ENCODE data around the gene AUTS2.

The AUTS2 gene

GRCh38 chr7:70040970-70041766 is 442.9 kb downstream of the AUTS2 start:
- DNase-seq (ENCODE audit: insufficient read length, low spot score) = no peak
- FAIRE-seq = no peak
- no peak for TF ChIP-seq POU2F2 (IDR thresholded peaks at IDR 0.05; ENCODE audit: low read depth, low read length)
- no peak for TF ChIP-seq POLR2A (IDR thresholded peaks at IDR 0.05; ENCODE audit: low read depth, low read length)
- TF ChIP-seq TAF1 (IDR thresholded peaks at IDR 0.05; ENCODE audit: low read depth, low read length) = no peak
- TF ChIP-seq PAX5 (IDR thresholded peaks at IDR 0.05; ENCODE audit: insufficient read depth, low read length, severe bottlenecking) = no peak
- no peak for TF ChIP-seq SPI1 (IDR thresholded peaks at IDR 0.05; ENCODE audit: low read depth, low read length)
- no peak for TF ChIP-seq POLR2AphosphoS5 (IDR thresholded peaks at IDR 0.05; ENCODE audit: low read depth, low read length)

GRCh38 chr7:70042533-70042932 is 444.3 kb downstream of the AUTS2 start:
- FAIRE-seq = no peak
- TF ChIP-seq TAF1 (IDR thresholded peaks at IDR 0.05; ENCODE audit: low read depth, low read length) (no peak), POU2F2 (IDR thresholded peaks at IDR 0.05; ENCODE audit: low read depth, low read length) (no peak), SPI1 (IDR thresholded peaks at IDR 0.05; ENCODE audit: low read depth, low read length) (no peak), POLR2A (IDR thresholded peaks at IDR 0.05; ENCODE audit: low read depth, low read length) (no peak), POLR2AphosphoS5 (IDR thresholded peaks at IDR 0.05; ENCODE audit: low read depth, low read length) (no peak), PAX5 (IDR thresholded peaks at IDR 0.05; ENCODE audit: insufficient read depth, low read length, severe bottlenecking) (no peak)
- no peak for DNase-seq (ENCODE audit: insufficient read length, low spot score)

- no peak for FAIRE-seq
- no peak for DNase-seq (ENCODE audit: insufficient read length, low spot score)
- TF ChIP-seq POLR2A (IDR thresholded peaks at IDR 0.05; ENCODE audit: low read depth, low read length) = no peak
- no peak for TF ChIP-seq SPI1 (IDR thresholded peaks at IDR 0.05; ENCODE audit: low read depth, low read length)
- TF ChIP-seq POU2F2 (IDR thresholded peaks at IDR 0.05; ENCODE audit: low read depth, low read length) = no peak
- TF ChIP-seq PAX5 (IDR thresholded peaks at IDR 0.05; ENCODE audit: insufficient read depth, low read length, severe bottlenecking) = no peak
- TF ChIP-seq POLR2AphosphoS5 (IDR thresholded peaks at IDR 0.05; ENCODE audit: low read depth, low read length) = no peak
- TF ChIP-seq TAF1 (IDR thresholded peaks at IDR 0.05; ENCODE audit: low read depth, low read length) = no peak
Observed at GRCh38 chr7:70043015-70043538, 444.8 kb downstream of the AUTS2 start.

GRCh38 chr7:70044064-70044463 is 445.8 kb downstream of the AUTS2 start:
- DNase-seq (ENCODE audit: insufficient read length, low spot score) = no peak
- TF ChIP-seq POLR2AphosphoS5 (IDR thresholded peaks at IDR 0.05; ENCODE audit: low read depth, low read length) (no peak), SPI1 (IDR thresholded peaks at IDR 0.05; ENCODE audit: low read depth, low read length) (no peak), TAF1 (IDR thresholded peaks at IDR 0.05; ENCODE audit: low read depth, low read length) (no peak), POU2F2 (IDR thresholded peaks at IDR 0.05; ENCODE audit: low read depth, low read length) (no peak), PAX5 (IDR thresholded peaks at IDR 0.05; ENCODE audit: insufficient read depth, low read length, severe bottlenecking) (no peak), POLR2A (IDR thresholded peaks at IDR 0.05; ENCODE audit: low read depth, low read length) (no peak)

GRCh38 chr7:70044525-70044924 is 446.2 kb downstream of the AUTS2 start:
- DNase-seq (ENCODE audit: insufficient read length, low spot score) (no peak), FAIRE-seq (no peak)
- no peak for TF ChIP-seq POLR2A (IDR thresholded peaks at IDR 0.05; ENCODE audit: low read depth, low read length)
- TF ChIP-seq PAX5 (IDR thresholded peaks at IDR 0.05; ENCODE audit: insufficient read depth, low read length, severe bottlenecking) = no peak
- no peak for TF ChIP-seq POLR2AphosphoS5 (IDR thresholded peaks at IDR 0.05; ENCODE audit: low read depth, low read length)
- TF ChIP-seq SPI1 (IDR thresholded peaks at IDR 0.05; ENCODE audit: low read depth, low read length) = no peak
- no peak for TF ChIP-seq POU2F2 (IDR thresholded peaks at IDR 0.05; ENCODE audit: low read depth, low read length)
- TF ChIP-seq TAF1 (IDR thresholded peaks at IDR 0.05; ENCODE audit: low read depth, low read length) = no peak

More at GRCh38 chr7:70044064-70044463, 445.8 kb downstream of the AUTS2 start:
- no peak for FAIRE-seq

GRCh38 chr7:70044981-70045380 is 446.7 kb downstream of the AUTS2 start:
- no peak for DNase-seq (ENCODE audit: insufficient read length, low spot score)
- TF ChIP-seq PAX5 (IDR thresholded peaks at IDR 0.05; ENCODE audit: insufficient read depth, low read length, severe bottlenecking) = no peak
- no peak for TF ChIP-seq SPI1 (IDR thresholded peaks at IDR 0.05; ENCODE audit: low read depth, low read length)
- no peak for TF ChIP-seq POLR2AphosphoS5 (IDR thresholded peaks at IDR 0.05; ENCODE audit: low read depth, low read length)
- TF ChIP-seq POLR2A (IDR thresholded peaks at IDR 0.05; ENCODE audit: low read depth, low read length) = no peak
- no peak for TF ChIP-seq TAF1 (IDR thresholded peaks at IDR 0.05; ENCODE audit: low read depth, low read length)
- TF ChIP-seq POU2F2 (IDR thresholded peaks at IDR 0.05; ENCODE audit: low read depth, low read length) = no peak
- FAIRE-seq = no peak

- DNase-seq (ENCODE audit: insufficient read length, low spot score) = no peak
- no peak for FAIRE-seq
- TF ChIP-seq PAX5 (IDR thresholded peaks at IDR 0.05; ENCODE audit: insufficient read depth, low read length, severe bottlenecking) (no peak), SPI1 (IDR thresholded peaks at IDR 0.05; ENCODE audit: low read depth, low read length) (no peak)
Observed at GRCh38 chr7:70047384-70047783, 449.1 kb downstream of the AUTS2 start.

- DNase-seq (ENCODE audit: insufficient read length, low spot score) = no peak
- FAIRE-seq = no peak
Observed at GRCh38 chr7:70047891-70048448, 449.7 kb downstream of the AUTS2 start.

GRCh38 chr7:70051726-70052125 is 453.5 kb downstream of the AUTS2 start:
- TF ChIP-seq TAF1 (IDR thresholded peaks at IDR 0.05; ENCODE audit: low read depth, low read length) (no peak), PAX5 (IDR thresholded peaks at IDR 0.05; ENCODE audit: insufficient read depth, low read length, severe bottlenecking) (no peak), POLR2AphosphoS5 (IDR thresholded peaks at IDR 0.05; ENCODE audit: low read depth, low read length) (no peak), SPI1 (IDR thresholded peaks at IDR 0.05; ENCODE audit: low read depth, low read length) (no peak)
- no peak for DNase-seq (ENCODE audit: insufficient read length, low spot score)
- FAIRE-seq = no peak

More at GRCh38 chr7:70047891-70048448, 449.7 kb downstream of the AUTS2 start:
- TF ChIP-seq POLR2A (IDR thresholded peaks at IDR 0.05; ENCODE audit: low read depth, low read length) = no peak
- no peak for TF ChIP-seq POU2F2 (IDR thresholded peaks at IDR 0.05; ENCODE audit: low read depth, low read length)
- TF ChIP-seq SPI1 (IDR thresholded peaks at IDR 0.05; ENCODE audit: low read depth, low read length) = no peak
- TF ChIP-seq PAX5 (IDR thresholded peaks at IDR 0.05; ENCODE audit: insufficient read depth, low read length, severe bottlenecking) = no peak
- no peak for TF ChIP-seq POLR2AphosphoS5 (IDR thresholded peaks at IDR 0.05; ENCODE audit: low read depth, low read length)
- no peak for TF ChIP-seq TAF1 (IDR thresholded peaks at IDR 0.05; ENCODE audit: low read depth, low read length)

All from GM12891 (cell line).